SU-DHL-6 (cell line): Measurements from ENCODE around the gene NXPH1.

Source experiments
- H2AFZ ChIP-seq: fragments of 200-600 bp; sonication (generic); 2 replicates; pipeline ENCODE4 v1.6.1; 2014; ENCODE audit warnings: low read depth, mild to moderate bottlenecking, moderate library complexity, mixed read lengths, antibody characterized with exemption, low read length; ENCODE audit not compliant: severe bottlenecking
- H3F3A ChIP-seq: fragments of 200-600 bp; shearing (Covaris generic); 2 replicates; pipeline ENCODE4 v1.6.0; 2016; ENCODE audit warnings: antibody characterized with exemption, mild to moderate bottlenecking; ENCODE audit not compliant: insufficient read depth
- H3K27ac ChIP-seq: fragments of 200-600 bp; sonication (generic); 2 replicates; pipeline ENCODE4 v1.5.1; 2016; ENCODE audit warnings: low read depth, mild to moderate bottlenecking, low read length, moderate library complexity, mixed read lengths
- H3K27me3 ChIP-seq: fragments of 200-600 bp; sonication (generic), shearing (Covaris generic); 2 replicates; pipeline ENCODE4 v1.6.0; 2014; ENCODE audit warnings: mild to moderate bottlenecking, low read length
- H3K36me3 ChIP-seq: fragments of 200-600 bp; sonication (generic); 2 replicates; pipeline ENCODE4 v1.6.1; 2014; ENCODE audit warnings: mild to moderate bottlenecking, low read length, mixed read lengths
- H3K4me2 ChIP-seq: fragments of 300-600, 200-600 bp; shearing (Covaris generic), sonication (generic); 2 replicates; pipeline ENCODE4 v1.6.0; 2014; ENCODE audit warnings: low read length, low read depth, mild to moderate bottlenecking; ENCODE audit not compliant: poor library complexity, severe bottlenecking
- H3K4me3 ChIP-seq: fragments of 200-600 bp; sonication (generic); 2 replicates; pipeline ENCODE4 v1.5.1; 2014; ENCODE audit warnings: antibody characterized with exemption, low read length, mild to moderate bottlenecking, mixed read lengths; ENCODE audit not compliant: insufficient read depth, poor library complexity, severe bottlenecking
- H3K79me2 ChIP-seq: fragments of 200-600 bp; sonication (generic); 2 replicates; pipeline ENCODE4 v1.6.1; 2014; ENCODE audit warnings: mild to moderate bottlenecking, low read length, moderate library complexity; ENCODE audit not compliant: insufficient read depth
- H3K9ac ChIP-seq: fragments of 200-600 bp; sonication (generic); 2 replicates; pipeline ENCODE4 v1.7.0; 2014; ENCODE audit warnings: mild to moderate bottlenecking, low read length
- H3K9me2 ChIP-seq: fragments of 200-600 bp; sonication (generic); replicated peaks from 2 replicates; pipeline ENCODE4 v1.6.1; 2014; ENCODE audit warnings: low read length; ENCODE audit not compliant: insufficient read depth
- H3K9me3 ChIP-seq: fragments of 200-600 bp; sonication (generic); 2 replicates; pipeline ENCODE4 v1.6.1; 2014; ENCODE audit warnings: low read length, mixed read lengths; ENCODE audit not compliant: insufficient read depth
- H4K20me1 ChIP-seq: fragments of 200-600 bp; sonication (generic); 2 replicates; pipeline ENCODE4 v1.6.1; 2014; ENCODE audit warnings: low read depth, mild to moderate bottlenecking, antibody characterized with exemption, low read length, moderate library complexity, mixed read lengths
- EZH2phosphoT487 ChIP-seq: fragments of 200-600 bp; sonication (generic), shearing (Covaris generic); conservative IDR thresholded peaks from 2 replicates; pipeline ENCODE4 v1.6.1; 2018; ENCODE audit warnings: mild to moderate bottlenecking, antibody characterized with exemption, low read length, moderate library complexity, mixed read lengths
- TF ChIP-seq, protein P1 (sequence below): fragments of 200-600 bp; sonication (generic); IDR thresholded peaks from one replicate; pipeline ENCODE4 v1.5.1; 2017; ENCODE audit warnings: antibody characterized with exemption, mild to moderate bottlenecking, low read length, moderate library complexity; ENCODE audit not compliant: insufficient read depth, poor library complexity, severe bottlenecking

Gene NXPH1

DNA sequence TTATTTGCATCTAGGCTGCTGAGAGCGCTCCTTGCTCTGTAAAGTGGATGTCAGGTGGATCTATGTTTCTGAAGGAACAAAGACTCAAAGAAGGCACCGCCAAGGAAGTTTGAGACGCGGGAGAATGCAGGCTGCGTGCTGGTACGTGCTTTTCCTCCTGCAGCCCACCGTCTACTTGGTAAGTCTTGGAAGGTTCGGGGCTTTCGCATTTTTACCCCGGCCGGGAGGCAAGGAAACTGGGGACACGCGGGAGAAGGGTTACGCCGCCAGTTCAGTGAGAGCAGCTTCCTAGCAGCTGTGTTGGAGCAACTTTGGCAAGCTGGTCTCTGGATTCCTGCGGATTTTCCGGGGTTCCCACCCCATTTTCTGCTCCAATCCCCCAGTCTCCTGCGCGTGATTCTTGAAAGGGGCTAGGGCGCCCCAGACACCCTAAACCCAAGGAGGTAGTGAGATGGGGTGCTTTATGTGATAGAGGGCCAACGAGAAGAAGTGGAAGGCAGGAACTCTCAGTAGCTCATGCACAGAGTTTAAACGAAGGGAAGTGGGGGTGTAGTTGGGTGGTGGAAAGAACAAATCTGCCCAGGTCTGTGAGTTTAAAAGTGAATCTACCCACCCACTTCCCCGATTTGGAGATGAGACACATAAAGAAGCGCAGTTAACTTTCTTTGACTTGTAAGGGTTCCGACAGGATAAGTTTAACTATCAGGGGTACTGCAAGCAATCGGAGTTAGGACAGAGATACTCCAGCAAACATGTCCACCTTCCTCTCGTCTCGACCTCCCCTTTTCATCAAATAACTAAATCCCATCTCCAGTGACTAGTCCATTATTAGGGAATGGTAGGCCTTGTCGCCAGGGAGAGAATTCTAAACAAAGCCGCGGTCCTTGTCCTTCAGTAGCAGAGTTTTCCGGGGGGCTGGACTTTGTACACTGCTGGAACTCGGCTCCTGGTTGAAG is 2.5 kb downstream of the NXPH1 start:
- no peak for TF ChIP-seq EZH2phosphoT487
- TF ChIP-seq, protein P1, sequence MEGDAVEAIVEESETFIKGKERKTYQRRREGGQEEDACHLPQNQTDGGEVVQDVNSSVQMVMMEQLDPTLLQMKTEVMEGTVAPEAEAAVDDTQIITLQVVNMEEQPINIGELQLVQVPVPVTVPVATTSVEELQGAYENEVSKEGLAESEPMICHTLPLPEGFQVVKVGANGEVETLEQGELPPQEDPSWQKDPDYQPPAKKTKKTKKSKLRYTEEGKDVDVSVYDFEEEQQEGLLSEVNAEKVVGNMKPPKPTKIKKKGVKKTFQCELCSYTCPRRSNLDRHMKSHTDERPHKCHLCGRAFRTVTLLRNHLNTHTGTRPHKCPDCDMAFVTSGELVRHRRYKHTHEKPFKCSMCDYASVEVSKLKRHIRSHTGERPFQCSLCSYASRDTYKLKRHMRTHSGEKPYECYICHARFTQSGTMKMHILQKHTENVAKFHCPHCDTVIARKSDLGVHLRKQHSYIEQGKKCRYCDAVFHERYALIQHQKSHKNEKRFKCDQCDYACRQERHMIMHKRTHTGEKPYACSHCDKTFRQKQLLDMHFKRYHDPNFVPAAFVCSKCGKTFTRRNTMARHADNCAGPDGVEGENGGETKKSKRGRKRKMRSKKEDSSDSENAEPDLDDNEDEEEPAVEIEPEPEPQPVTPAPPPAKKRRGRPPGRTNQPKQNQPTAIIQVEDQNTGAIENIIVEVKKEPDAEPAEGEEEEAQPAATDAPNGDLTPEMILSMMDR: no peak
- no peak overlapping the region for H3K4me3 ChIP-seq

DNA sequence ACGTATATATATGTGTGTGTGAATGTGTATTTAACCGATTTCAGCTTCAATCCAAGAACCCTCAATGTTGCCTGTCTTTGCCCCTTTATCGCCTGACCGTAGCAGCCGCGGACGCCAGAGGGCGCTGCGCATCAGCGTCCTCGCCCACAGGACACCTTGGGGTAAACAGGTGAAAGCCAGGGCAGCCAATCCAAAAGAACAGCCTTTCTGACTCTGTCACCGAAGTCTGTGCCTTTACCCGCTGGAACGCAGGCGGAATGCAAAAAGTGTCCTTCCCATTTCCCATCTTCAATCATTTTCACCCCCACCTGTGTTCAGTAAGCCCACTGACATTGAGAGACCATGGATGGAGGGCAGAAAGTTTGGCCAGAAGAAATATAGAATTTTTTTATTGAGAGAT is 3.6 kb downstream of the NXPH1 start:
- H3K27me3 ChIP-seq: no peaks in the 10 kb centered on the region
- no peaks in the 10 kb centered on the region for H3F3A ChIP-seq
- H3K9ac ChIP-seq: no peak overlapping the region
- TF ChIP-seq, protein P1: peak; percentile 99
- TF ChIP-seq EZH2phosphoT487: no peak
- no peaks in the 10 kb centered on the region for H3K36me3 ChIP-seq
- no peak overlapping the region for H3K27ac ChIP-seq
- H2AFZ ChIP-seq: no peak overlapping the region
- no peaks in the 10 kb centered on the region for H3K9me2 ChIP-seq
- H4K20me1 ChIP-seq: no peaks in the 10 kb centered on the region
- no peak overlapping the region for H3K4me2 ChIP-seq
- H3K4me3 ChIP-seq: no peak overlapping the region
- no peaks in the 10 kb centered on the region for H3K79me2 ChIP-seq
- no peaks in the 10 kb centered on the region for H3K9me3 ChIP-seq

More for the DNA sequence above, 2.5 kb downstream of the NXPH1 start:
- H3K9ac ChIP-seq: no peak overlapping the region
- no peaks in the 10 kb centered on the region for H3F3A ChIP-seq
- no peaks in the 10 kb centered on the region for H3K36me3 ChIP-seq
- H3K27ac ChIP-seq: no peak overlapping the region
- H3K9me3 ChIP-seq: no peaks in the 10 kb centered on the region
- H3K79me2 ChIP-seq: no peaks in the 10 kb centered on the region
- no peak overlapping the region for H3K4me2 ChIP-seq
- no peaks in the 10 kb centered on the region for H3K9me2 ChIP-seq
- H3K27me3 ChIP-seq: no peaks in the 10 kb centered on the region
- no peak overlapping the region for H2AFZ ChIP-seq
- no peaks in the 10 kb centered on the region; the same call in 1 of the 2 replicates for H4K20me1 ChIP-seq

DNA sequence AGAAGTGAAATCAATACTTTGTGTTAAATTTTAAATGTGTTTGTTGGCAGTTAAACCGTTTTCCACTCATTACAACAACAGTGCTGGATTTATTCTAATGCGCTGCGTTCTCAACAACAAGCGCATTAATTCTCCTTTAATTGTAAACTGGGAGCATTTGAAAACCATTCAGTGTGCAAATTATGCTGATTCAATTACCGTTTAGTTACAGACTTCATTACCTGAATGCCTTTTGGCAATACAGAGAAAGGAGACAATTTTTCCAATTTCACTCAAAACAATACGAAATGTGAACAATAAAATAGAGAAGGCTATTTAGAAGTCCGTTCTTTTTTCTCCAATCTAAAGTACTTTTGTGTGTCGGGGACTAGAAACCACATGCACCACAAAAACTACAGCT is 4.2 kb downstream of the NXPH1 start:
- H3K27me3 ChIP-seq: no peaks in the 10 kb centered on the region

More for the DNA sequence above, 4.2 kb downstream of the NXPH1 start:
- TF ChIP-seq EZH2phosphoT487: no peak
- TF ChIP-seq, protein P1: no peak
- Histone ChIP-seq H3K36me3 (no peaks in the 10 kb centered on the region), H3K79me2 (no peaks in the 10 kb centered on the region), H3K4me3 (no peak overlapping the region), H4K20me1 (no peaks in the 10 kb centered on the region), H3K9me2 (no peaks in the 10 kb centered on the region), H3F3A (no peaks in the 10 kb centered on the region), H3K4me2 (no peak overlapping the region), H2AFZ (no peak overlapping the region), H3K27ac (no peak overlapping the region), H3K9ac (no peak overlapping the region), H3K9me3 (no peaks in the 10 kb centered on the region)
